WI38 (cell line): ENCODE data around the gene AUH.

Experiments
- H3K4me3 ChIP-seq: 2 replicates; pipeline ENCODE4 v1.5.1; 2011; ENCODE audit warnings: low read depth, mild to moderate bottlenecking, control low read depth, low read length
- TF ChIP-seq, protein P1 (sequence below): IDR thresholded peaks from 2 replicates; pipeline ENCODE4 v1.5.1; 2012; ENCODE audit warnings: low read depth, mild to moderate bottlenecking, control low read depth, low read length

The AUH gene

DNA sequence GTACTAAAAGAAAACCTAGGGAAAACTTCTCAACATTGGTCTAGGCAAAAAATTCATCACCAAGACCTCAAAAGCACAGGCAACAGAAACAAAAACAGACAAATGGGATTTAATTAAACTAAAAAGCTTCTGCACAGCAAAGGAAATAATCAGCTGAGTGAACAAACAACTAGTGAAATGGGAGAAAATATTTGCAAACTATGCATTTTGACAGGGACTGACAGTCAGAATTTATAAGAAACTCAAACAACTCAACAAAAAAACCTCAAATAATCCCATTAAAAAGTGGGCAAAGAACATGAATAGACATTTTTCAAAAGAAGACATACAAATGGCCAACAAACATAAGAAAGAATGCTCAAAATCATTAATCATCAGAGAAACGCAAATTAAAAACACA is 189.4 kb downstream of the AUH start:
- TF ChIP-seq, protein P1, sequence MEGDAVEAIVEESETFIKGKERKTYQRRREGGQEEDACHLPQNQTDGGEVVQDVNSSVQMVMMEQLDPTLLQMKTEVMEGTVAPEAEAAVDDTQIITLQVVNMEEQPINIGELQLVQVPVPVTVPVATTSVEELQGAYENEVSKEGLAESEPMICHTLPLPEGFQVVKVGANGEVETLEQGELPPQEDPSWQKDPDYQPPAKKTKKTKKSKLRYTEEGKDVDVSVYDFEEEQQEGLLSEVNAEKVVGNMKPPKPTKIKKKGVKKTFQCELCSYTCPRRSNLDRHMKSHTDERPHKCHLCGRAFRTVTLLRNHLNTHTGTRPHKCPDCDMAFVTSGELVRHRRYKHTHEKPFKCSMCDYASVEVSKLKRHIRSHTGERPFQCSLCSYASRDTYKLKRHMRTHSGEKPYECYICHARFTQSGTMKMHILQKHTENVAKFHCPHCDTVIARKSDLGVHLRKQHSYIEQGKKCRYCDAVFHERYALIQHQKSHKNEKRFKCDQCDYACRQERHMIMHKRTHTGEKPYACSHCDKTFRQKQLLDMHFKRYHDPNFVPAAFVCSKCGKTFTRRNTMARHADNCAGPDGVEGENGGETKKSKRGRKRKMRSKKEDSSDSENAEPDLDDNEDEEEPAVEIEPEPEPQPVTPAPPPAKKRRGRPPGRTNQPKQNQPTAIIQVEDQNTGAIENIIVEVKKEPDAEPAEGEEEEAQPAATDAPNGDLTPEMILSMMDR, result no peak

DNA sequence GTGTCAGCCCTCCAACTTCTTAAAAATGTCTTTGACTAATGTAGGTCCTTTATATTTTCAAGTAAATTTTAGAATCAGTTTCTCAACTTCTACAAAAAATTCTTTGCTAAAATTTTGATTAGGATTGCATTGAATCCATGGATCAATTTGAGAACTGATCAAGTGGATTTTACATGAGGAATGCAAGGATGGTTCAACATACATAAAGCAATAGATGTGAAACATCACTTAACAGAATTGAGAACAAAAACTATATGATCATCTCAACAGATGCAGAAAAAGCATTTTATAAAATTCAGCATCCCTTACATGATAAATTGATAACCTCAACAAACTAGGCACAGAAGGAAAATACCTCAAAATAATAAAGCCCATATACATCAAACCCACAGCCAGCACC is 190.8 kb downstream of the AUH start:
- TF ChIP-seq, protein P1, result no peak
- no peak overlapping the region for H3K4me3 ChIP-seq

More for the DNA sequence above, 189.4 kb downstream of the AUH start:
- H3K4me3 ChIP-seq, result no peak overlapping the region

DNA sequence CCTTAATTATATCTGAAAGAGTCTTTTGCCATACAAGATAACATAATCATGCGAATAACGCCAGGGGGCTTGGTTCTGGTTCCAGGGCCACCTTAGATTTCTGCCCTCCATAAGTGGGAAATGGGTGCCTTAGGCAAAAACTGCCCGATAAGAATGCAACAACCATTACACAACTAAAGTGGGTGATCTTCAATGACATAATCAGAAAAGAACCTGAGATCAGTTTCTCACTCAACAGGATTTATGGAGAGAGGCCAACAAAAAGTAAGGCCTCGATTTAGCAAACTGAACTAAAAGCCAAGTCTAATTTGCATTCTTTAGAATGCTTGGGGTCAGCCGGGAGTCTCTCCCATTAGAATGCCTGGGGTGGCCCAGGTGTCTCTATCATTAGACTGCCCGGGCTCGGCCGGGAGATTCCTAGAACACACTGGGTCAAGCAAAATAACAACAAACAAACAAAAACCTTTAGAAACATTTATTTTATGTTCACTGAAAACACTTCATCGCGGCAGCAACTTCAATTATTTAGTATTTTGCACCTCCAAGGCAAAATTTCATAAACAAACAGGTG is 194.8 kb downstream of the AUH start:
- H3K4me3 ChIP-seq, result no peak overlapping the region
- TF ChIP-seq, protein P1, result no peak

DNA sequence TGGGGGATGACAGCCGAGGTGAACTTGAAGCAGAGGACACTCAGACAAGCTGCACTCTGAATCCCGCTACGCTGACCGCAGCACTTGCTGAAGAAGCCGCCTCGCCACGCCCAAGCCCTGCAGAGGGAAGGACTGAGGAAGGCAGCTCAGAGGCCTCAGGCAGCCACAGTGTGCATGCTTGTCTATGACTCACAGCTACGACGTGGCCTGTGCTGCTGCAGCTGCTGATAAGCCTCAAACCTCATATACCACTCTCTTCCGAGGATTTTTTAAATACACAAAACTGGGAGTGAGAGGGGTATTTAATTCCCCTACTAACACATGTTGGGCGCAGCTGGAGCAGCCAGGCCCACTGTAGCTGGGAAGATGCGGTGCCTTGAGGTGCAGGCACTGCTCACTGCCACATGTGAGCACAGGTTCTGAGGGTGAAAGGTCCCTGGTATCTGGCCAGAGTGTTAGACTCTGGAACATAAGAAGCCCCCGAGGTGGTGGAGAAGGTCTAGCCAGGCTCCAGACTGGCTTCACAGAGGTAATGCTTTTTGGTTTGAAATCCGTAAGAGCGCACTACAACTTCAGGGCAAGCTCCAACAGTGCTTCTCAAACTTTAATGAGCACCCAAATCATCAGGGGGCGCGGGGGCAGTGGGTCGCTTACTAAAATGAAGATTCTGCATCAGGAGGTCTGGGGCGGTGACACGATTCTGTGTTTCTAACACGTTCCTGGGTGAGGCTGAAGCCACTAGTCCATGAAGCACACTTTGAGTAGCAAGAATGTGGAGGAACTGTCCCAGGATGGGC is 196.8 kb downstream of the AUH start:
- peak overlapping the region; percentile 18; the same call in 1 of the 2 replicates for H3K4me3 ChIP-seq
- TF ChIP-seq, protein P1, result no peak
